Ammon's horn (tissue), 1 donor: ENCODE measurements around the gene DNAJC9.
"Not testable (repeated sequence)": the region's sequence is repeated elsewhere in the genome, so short reads cannot be mapped to it uniquely, and the experiment has no call there.

Experiments
- DNase-seq: peaks from one replicate; pipeline ENCODE4 v3.0.0-alpha.2; 2016; ENCODE audit warnings: low spot score

Gene DNAJC9

GRCh38 chr10:73246646-73247508 is at the start of gene DNAJC9:
DNAJC9 (minus strand) TSS chr10:73247255; CDS start chr10:73247189, 66 bp downstream.
- DNase-seq, result peak; percentile 94

- no peak for DNase-seq
Observed at GRCh38 chr10:73293461-73293860, 46.4 kb upstream of the DNAJC9 start.

GRCh38 chr10:73289958-73290357 is 42.9 kb upstream of the DNAJC9 start:
- no peak for DNase-seq

- no peak for DNase-seq
Observed at GRCh38 chr10:73287441-73287840, 40.4 kb upstream of the DNAJC9 start.

- DNase-seq, result no peak
Observed at GRCh38 chr10:73281097-73281496, 34.0 kb upstream of the DNAJC9 start.

- no peak for DNase-seq
Observed at GRCh38 chr10:73264423-73264822, 17.4 kb upstream of the DNAJC9 start.

GRCh38 chr10:73263693-73264347 is 16.8 kb upstream of the DNAJC9 start:
- DNase-seq, result peak; percentile 3

- DNase-seq, result no peak
Observed at GRCh38 chr10:73262880-73263555, 16.0 kb upstream of the DNAJC9 start.

- DNase-seq, result no peak
Observed at GRCh38 chr10:73262105-73262730, 15.2 kb upstream of the DNAJC9 start.

- no peak for DNase-seq
Observed at GRCh38 chr10:73261362-73261995, 14.4 kb upstream of the DNAJC9 start.

- DNase-seq, result not testable (repeated sequence)
Observed at GRCh38 chr10:73258612-73259011, 11.6 kb upstream of the DNAJC9 start.

GRCh38 chr10:73253225-73253555 is 6.1 kb upstream of the DNAJC9 start:
- no peak for DNase-seq

- DNase-seq, result peak; percentile 97
Observed at GRCh38 chr10:73252445-73253224, 5.6 kb upstream of the DNAJC9 start, which contains the start of gene MRPS16. MRPS16 (minus strand) TSS chr10:73252644; CDS start chr10:73252482, 162 bp downstream.

GRCh38 chr10:73251683-73252444 is 4.8 kb upstream of the DNAJC9 start:
- no peak for DNase-seq

- no peak for DNase-seq
Observed at GRCh38 chr10:73248259-73248724, 1.2 kb upstream of the DNAJC9 start.

- no peak for DNase-seq
Observed at GRCh38 chr10:73247509-73248258, 629 bp upstream of the DNAJC9 start.

- no peak for DNase-seq
Observed at GRCh38 chr10:73246322-73246645, 771 bp downstream of the DNAJC9 start.

- DNase-seq, result no peak
Observed at GRCh38 chr10:73244866-73245477, 2.1 kb downstream of the DNAJC9 start.

- no peak for DNase-seq
Observed at GRCh38 chr10:73239908-73240307, 7.1 kb downstream of the DNAJC9 start.
